HEK293 (cell line): ENCODE data around the gene TRIM72.
A peak's percentile ranks its signal among the peaks of the same experiment; 100 is the strongest.

Source experiments
- CTCF ChIA-PET: fragments of 350-600 bp; formaldehyde crosslinking; extraction: SDS; loops from one replicate; lab custom pipeline; 2021; ENCODE audit warnings: antibody characterized with exemption; lab: Yijun Ruan, JAX
- POLR2A ChIA-PET: fragments of 300-600 bp; formaldehyde crosslinking; extraction: SDS; loops from one replicate; lab custom pipeline; 2020; ENCODE audit warnings: antibody characterized with exemption, inconsistent platforms; lab: Yijun Ruan, JAX
- H3K27ac ChIP-seq: fragments of 200-500 bp; sonication (Bioruptor generic); 2 replicates; pipeline ENCODE4 v1.5.1; 2014; ENCODE audit warnings: low read depth, low read length, control low read depth, inconsistent platforms; ENCODE audit errors: extremely low read depth
- H3K36me3 ChIP-seq, 2 experiments: fragments of 200-500 bp in 1 of 2; sonication (Bioruptor generic) in 1 of 2; 1 replicate in 1 of 2; 2 replicates in 1 of 2; pipeline ENCODE4 v1.5.1; 2014 to 2017; ENCODE audit warnings: inconsistent platforms in 2 of 2, low read length in 2 of 2; ENCODE audit not compliant: control insufficient read depth in 2 of 2, insufficient read depth in 1 of 2
- H3K4me1 ChIP-seq: fragments of 200-500 bp; sonication (Bioruptor generic); 2 replicates; pipeline ENCODE4 v1.5.1; 2014; ENCODE audit warnings: mild to moderate bottlenecking, low read length, inconsistent platforms; ENCODE audit not compliant: control insufficient read depth, insufficient read depth
- H3K4me3 ChIP-seq: 2 replicates; pipeline ENCODE4 v1.5.1; 2011; ENCODE audit warnings: low read depth, mild to moderate bottlenecking, control low read depth, low read length, moderate library complexity
- H3K9me3 ChIP-seq: fragments of 200-500 bp; sonication (Bioruptor generic); 2 replicates; pipeline ENCODE4 v1.5.1; 2014; ENCODE audit warnings: low read depth, low read length, inconsistent platforms; ENCODE audit not compliant: control insufficient read depth, insufficient read depth
- EGR2 ChIP-seq: fragments of 450-650 bp; formaldehyde crosslinking; IDR thresholded peaks from 2 replicates; pipeline ENCODE4 v1.5.1; 2016; ENCODE audit warnings: low read depth, missing biosample characterization, missing genetic modification characterization
- GLI2 ChIP-seq: fragments of 450-650 bp; formaldehyde crosslinking; IDR thresholded peaks from 2 replicates; pipeline ENCODE4; 2017; ENCODE audit warnings: missing biosample characterization, missing genetic modification characterization, low read depth, borderline replicate concordance
- GLI4 ChIP-seq: fragments of 450-650 bp; formaldehyde crosslinking; IDR thresholded peaks from 2 replicates; pipeline ENCODE4 v1.5.1; 2016; ENCODE audit warnings: missing biosample characterization, missing genetic modification characterization
- GLIS1 ChIP-seq: fragments of 450-650 bp; formaldehyde crosslinking; IDR thresholded peaks from 2 replicates; pipeline ENCODE4 v1.5.1; 2016; ENCODE audit warnings: missing biosample characterization, missing genetic modification characterization
- INSM2 ChIP-seq: fragments of 450-650 bp; formaldehyde crosslinking; IDR thresholded peaks from 2 replicates; pipeline ENCODE4 v1.5.1; 2016; ENCODE audit warnings: missing biosample characterization, missing genetic modification characterization
- KLF1 ChIP-seq: fragments of 450-650 bp; formaldehyde crosslinking; IDR thresholded peaks from 2 replicates; pipeline ENCODE4 v1.5.1; 2016; ENCODE audit warnings: missing biosample characterization, missing genetic modification characterization
- SCRT1 ChIP-seq: fragments of 450-650 bp; formaldehyde crosslinking; IDR thresholded peaks from 2 replicates; pipeline ENCODE4 v1.5.1; 2016; ENCODE audit warnings: missing biosample characterization, missing genetic modification characterization, borderline replicate concordance
- YY2 ChIP-seq: fragments of 450-650 bp; formaldehyde crosslinking; IDR thresholded peaks from 2 replicates; pipeline ENCODE4 v1.5.1; 2016; ENCODE audit warnings: missing biosample characterization, missing genetic modification characterization
- ZBTB8A ChIP-seq: fragments of 450-650 bp; formaldehyde crosslinking; IDR thresholded peaks from 2 replicates; pipeline ENCODE4 v1.5.1; 2016; ENCODE audit warnings: missing biosample characterization, missing genetic modification characterization
- ZFHX2 ChIP-seq: fragments of 450-650 bp; formaldehyde crosslinking; conservative IDR thresholded peaks from 2 replicates; pipeline ENCODE4 v1.5.1; 2016; ENCODE audit warnings: missing biosample characterization, missing genetic modification characterization
- ZIC2 ChIP-seq: fragments of 450-650 bp; formaldehyde crosslinking; IDR thresholded peaks from 2 replicates; pipeline ENCODE4 v1.5.1; 2016; ENCODE audit warnings: missing biosample characterization, missing genetic modification characterization
- ZNF10 ChIP-seq: fragments of 450-650 bp; formaldehyde crosslinking; IDR thresholded peaks from 2 replicates; pipeline ENCODE4 v1.5.1; 2017; ENCODE audit warnings: missing biosample characterization, missing genetic modification characterization
- ZNF350 ChIP-seq: fragments of 450-650 bp; formaldehyde crosslinking; IDR thresholded peaks from 2 replicates; pipeline ENCODE4 v1.5.0; 2017; ENCODE audit warnings: missing biosample characterization, mild to moderate bottlenecking, missing genetic modification characterization
- ZNF366 ChIP-seq: fragments of 450-650 bp; formaldehyde crosslinking; conservative IDR thresholded peaks from 2 replicates; pipeline ENCODE4 v1.5.1; 2016; ENCODE audit warnings: missing biosample characterization, missing genetic modification characterization
- ZNF549 ChIP-seq: fragments of 450-650 bp; IDR thresholded peaks from 2 replicates; pipeline ENCODE4 v1.5.1; 2018; ENCODE audit warnings: missing biosample characterization, missing genetic modification characterization, mild to moderate bottlenecking, inconsistent platforms, moderate library complexity
- ZNF571 ChIP-seq: fragments of 450-650 bp; formaldehyde crosslinking; IDR thresholded peaks from 2 replicates; pipeline ENCODE4 v1.5.0; 2017; ENCODE audit warnings: missing biosample characterization, missing genetic modification characterization
- ZNF600 ChIP-seq: fragments of 450-650 bp; formaldehyde crosslinking; IDR thresholded peaks from 2 replicates; pipeline ENCODE4 v1.5.1; 2016; ENCODE audit warnings: missing biosample characterization, missing genetic modification characterization
- ZNF624 ChIP-seq: fragments of 450-650 bp; formaldehyde crosslinking; IDR thresholded peaks from 2 replicates; pipeline ENCODE4 v1.5.1; 2017; ENCODE audit warnings: missing biosample characterization, missing genetic modification characterization
- ZNF639 ChIP-seq: fragments of 450-650 bp; formaldehyde crosslinking; IDR thresholded peaks from 2 replicates; pipeline ENCODE4 v1.5.1; 2016; ENCODE audit warnings: missing biosample characterization, missing genetic modification characterization
- ZNF704 ChIP-seq: fragments of 450-650 bp; formaldehyde crosslinking; IDR thresholded peaks from 2 replicates; pipeline ENCODE4 v1.5.1; 2016; ENCODE audit warnings: missing biosample characterization, missing genetic modification characterization
- ZNF76 ChIP-seq: fragments of 450-650 bp; formaldehyde crosslinking; IDR thresholded peaks from 2 replicates; pipeline ENCODE4; 2016; ENCODE audit warnings: low read depth, missing biosample characterization, missing genetic modification characterization, borderline replicate concordance
- ZNF785 ChIP-seq: fragments of 450-650 bp; formaldehyde crosslinking; IDR thresholded peaks from 2 replicates; pipeline ENCODE4 v1.5.1; 2016; ENCODE audit warnings: missing biosample characterization, missing genetic modification characterization
- ZNF830 ChIP-seq: fragments of 450-650 bp; IDR thresholded peaks from 2 replicates; pipeline ENCODE4 v1.5.0; 2018; ENCODE audit warnings: missing biosample characterization, missing genetic modification characterization, low read depth, mild to moderate bottlenecking, moderate library complexity
- ZSCAN30 ChIP-seq: fragments of 450-650 bp; IDR thresholded peaks from 2 replicates; pipeline ENCODE4 v1.5.1; 2018; ENCODE audit warnings: missing biosample characterization, mild to moderate bottlenecking, missing genetic modification characterization, moderate library complexity
- TF ChIP-seq, protein P1 (sequence below): fragments of 450-650 bp; formaldehyde crosslinking; IDR thresholded peaks from 2 replicates; pipeline ENCODE4 v1.5.1; 2016; ENCODE audit warnings: missing biosample characterization, missing genetic modification characterization
- TF ChIP-seq, protein P2 (sequence below): fragments of 450-650 bp; formaldehyde crosslinking; optimal IDR thresholded peaks from 2 replicates; pipeline ENCODE3; 2016; ENCODE audit warnings: missing biosample characterization, mild to moderate bottlenecking, missing genetic modification characterization
- TF ChIP-seq, protein P3 (sequence below): fragments of 450-650 bp; formaldehyde crosslinking; IDR thresholded peaks from 2 replicates; pipeline ENCODE4 v1.5.1; 2016; ENCODE audit warnings: missing biosample characterization, missing genetic modification characterization

Gene TRIM72

DNA sequence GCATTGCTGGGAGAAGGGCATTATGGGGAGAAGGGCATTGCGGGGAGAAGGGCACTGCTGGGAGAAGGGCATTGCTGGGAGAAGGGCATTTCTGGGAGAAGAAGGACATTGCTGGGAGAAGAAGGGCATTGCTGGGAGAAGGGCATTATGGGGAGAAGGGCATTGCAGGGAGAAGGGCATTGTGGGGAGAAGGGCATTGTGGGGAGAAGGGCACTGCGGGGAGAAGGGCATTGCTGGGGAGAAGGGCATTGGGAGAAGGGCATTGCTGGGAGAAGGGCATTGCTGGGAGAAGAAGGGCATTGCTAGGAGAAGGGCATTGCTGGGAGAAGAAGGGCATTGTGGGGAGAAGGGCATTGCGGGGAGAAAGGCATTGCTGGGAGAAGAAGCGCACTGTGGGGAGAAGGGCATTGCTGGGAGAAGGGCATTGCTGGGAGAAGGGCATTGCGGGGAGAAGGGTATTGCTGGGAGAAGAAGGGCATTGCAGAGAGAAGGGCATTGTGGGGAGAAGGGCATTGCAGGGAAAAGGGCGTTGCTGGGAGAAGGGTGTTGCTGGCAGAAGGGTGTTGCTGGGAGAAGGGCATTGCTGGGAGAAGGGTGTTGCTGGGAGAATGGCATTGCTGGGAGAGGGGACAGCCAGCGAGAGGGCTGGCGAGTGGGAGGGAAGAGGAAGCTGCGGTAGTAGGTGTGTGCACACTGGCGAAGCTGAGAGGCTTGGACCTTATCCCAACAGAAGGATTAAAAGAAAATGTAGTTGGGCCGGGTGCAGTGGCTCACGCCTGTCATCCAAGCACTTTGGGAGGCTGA is 7.6 kb downstream of the TRIM72 start:
- no peaks in the 10 kb centered on the region for H3K9me3 ChIP-seq
- no peaks in the 10 kb centered on the region for H3K36me3 ChIP-seq
- no peaks in the 10 kb centered on the region for H3K4me1 ChIP-seq
- TF ChIP-seq KLF1 (tag by site-specific recombination) (peak; percentile 35; the same call in 1 of the 2 replicates), GLI4 (tag by site-specific recombination) (0 out of 2 replicates have a peak, but pooled peaks have one; percentile 48), ZNF704 (no peak), ZNF549 (tag by site-specific recombination) (no peak), ZNF76 (peak; percentile 100), ZNF785 (tag by site-specific recombination) (no peak), GLI2 (tag by site-specific recombination) (no peak), INSM2 (no peak), ZFHX2 (tag by site-specific recombination) (peak; percentile 47; the same call in 1 of the 2 replicates), ZSCAN30 (no peak), YY2 (0 out of 2 replicates have a peak, but pooled peaks have one; percentile 48), SCRT1 (tag by site-specific recombination) (no peak), ZBTB8A (tag by site-specific recombination) (peak; percentile 25), ZNF366 (tag by site-specific recombination) (no peak), GLIS1 (no peak), ZIC2 (peak; percentile 40; the same call in 1 of the 2 replicates), ZNF830 (tag by site-specific recombination) (no peak), EGR2 (peak; percentile 37)
- TF ChIP-seq, protein P1, sequence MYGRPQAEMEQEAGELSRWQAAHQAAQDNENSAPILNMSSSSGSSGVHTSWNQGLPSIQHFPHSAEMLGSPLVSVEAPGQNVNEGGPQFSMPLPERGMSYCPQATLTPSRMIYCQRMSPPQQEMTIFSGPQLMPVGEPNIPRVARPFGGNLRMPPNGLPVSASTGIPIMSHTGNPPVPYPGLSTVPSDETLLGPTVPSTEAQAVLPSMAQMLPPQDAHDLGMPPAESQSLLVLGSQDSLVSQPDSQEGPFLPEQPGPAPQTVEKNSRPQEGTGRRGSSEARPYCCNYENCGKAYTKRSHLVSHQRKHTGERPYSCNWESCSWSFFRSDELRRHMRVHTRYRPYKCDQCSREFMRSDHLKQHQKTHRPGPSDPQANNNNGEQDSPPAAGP (tag by site-specific recombination): peak; percentile 68
- TF ChIP-seq, protein P2, sequence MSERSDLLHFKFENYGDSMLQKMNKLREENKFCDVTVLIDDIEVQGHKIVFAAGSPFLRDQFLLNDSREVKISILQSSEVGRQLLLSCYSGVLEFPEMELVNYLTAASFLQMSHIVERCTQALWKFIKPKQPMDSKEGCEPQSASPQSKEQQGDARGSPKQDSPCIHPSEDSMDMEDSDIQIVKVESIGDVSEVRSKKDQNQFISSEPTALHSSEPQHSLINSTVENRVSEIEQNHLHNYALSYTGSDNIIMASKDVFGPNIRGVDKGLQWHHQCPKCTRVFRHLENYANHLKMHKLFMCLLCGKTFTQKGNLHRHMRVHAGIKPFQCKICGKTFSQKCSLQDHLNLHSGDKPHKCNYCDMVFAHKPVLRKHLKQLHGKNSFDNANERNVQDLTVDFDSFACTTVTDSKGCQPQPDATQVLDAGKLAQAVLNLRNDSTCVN: no peak
- H3K4me3 ChIP-seq: no peak overlapping the region
- no peak overlapping the region for H3K27ac ChIP-seq
- CTCF ChIA-PET: no interaction called here
- POLR2A ChIA-PET: interaction anchor here (0.6 kb wide), 1 partner anchor 36 kb away, joined by 5 read pairs; no protein-coding TSS in a partner anchor

GRCh38 chr16:31223044-31223443 is 9.1 kb downstream of the TRIM72 start:
- no peaks in the 10 kb centered on the region for H3K4me1 ChIP-seq
- no peaks in the 10 kb centered on the region for H3K36me3 ChIP-seq
- H3K9me3 ChIP-seq: no peaks in the 10 kb centered on the region
- no peak overlapping the region for H3K27ac ChIP-seq
- POLR2A ChIA-PET: no interaction called here
- no peak overlapping the region for H3K4me3 ChIP-seq
- CTCF ChIA-PET: no interaction called here
- no peak for TF ChIP-seq ZNF624 (tag by site-specific recombination)
- TF ChIP-seq ZNF639 (tag by site-specific recombination): no peak
- no peak for TF ChIP-seq ZNF10 (tag by site-specific recombination)
- no peak for TF ChIP-seq ZNF600
- TF ChIP-seq, protein P3, sequence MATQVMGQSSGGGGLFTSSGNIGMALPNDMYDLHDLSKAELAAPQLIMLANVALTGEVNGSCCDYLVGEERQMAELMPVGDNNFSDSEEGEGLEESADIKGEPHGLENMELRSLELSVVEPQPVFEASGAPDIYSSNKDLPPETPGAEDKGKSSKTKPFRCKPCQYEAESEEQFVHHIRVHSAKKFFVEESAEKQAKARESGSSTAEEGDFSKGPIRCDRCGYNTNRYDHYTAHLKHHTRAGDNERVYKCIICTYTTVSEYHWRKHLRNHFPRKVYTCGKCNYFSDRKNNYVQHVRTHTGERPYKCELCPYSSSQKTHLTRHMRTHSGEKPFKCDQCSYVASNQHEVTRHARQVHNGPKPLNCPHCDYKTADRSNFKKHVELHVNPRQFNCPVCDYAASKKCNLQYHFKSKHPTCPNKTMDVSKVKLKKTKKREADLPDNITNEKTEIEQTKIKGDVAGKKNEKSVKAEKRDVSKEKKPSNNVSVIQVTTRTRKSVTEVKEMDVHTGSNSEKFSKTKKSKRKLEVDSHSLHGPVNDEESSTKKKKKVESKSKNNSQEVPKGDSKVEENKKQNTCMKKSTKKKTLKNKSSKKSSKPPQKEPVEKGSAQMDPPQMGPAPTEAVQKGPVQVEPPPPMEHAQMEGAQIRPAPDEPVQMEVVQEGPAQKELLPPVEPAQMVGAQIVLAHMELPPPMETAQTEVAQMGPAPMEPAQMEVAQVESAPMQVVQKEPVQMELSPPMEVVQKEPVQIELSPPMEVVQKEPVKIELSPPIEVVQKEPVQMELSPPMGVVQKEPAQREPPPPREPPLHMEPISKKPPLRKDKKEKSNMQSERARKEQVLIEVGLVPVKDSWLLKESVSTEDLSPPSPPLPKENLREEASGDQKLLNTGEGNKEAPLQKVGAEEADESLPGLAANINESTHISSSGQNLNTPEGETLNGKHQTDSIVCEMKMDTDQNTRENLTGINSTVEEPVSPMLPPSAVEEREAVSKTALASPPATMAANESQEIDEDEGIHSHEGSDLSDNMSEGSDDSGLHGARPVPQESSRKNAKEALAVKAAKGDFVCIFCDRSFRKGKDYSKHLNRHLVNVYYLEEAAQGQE: no peak
- TF ChIP-seq ZNF571 (tag by site-specific recombination): no peak
- no peak for TF ChIP-seq ZNF350 (tag by site-specific recombination)
